Brain microvascular endothelial cell (primary cell): ENCODE results near the gene SMCR8.

Source experiments
- DNase-seq: peaks from one replicate; pipeline ENCODE4 v3.0.0-alpha.2; 2020
- H3K27ac ChIP-seq: fragments of 250-450 bp; sonication (Bioruptor Pico); 2 replicates; pipeline ENCODE4 v1.5.1; 2020; ENCODE audit warnings: mild to moderate bottlenecking, moderate library complexity
- H3K27me3 ChIP-seq: fragments of 250-450 bp; sonication (Bioruptor Pico); replicated peaks from 2 replicates; pipeline ENCODE4 v1.5.1; 2020; ENCODE audit warnings: mild to moderate bottlenecking
- H3K36me3 ChIP-seq: fragments of 250-450 bp; sonication (Bioruptor Pico); replicated peaks from 2 replicates; pipeline ENCODE4 v1.5.1; 2020; ENCODE audit warnings: mild to moderate bottlenecking
- H3K4me3 ChIP-seq: 2 replicates; pipeline ENCODE4 v1.5.1; 2011; ENCODE audit warnings: low read depth, mild to moderate bottlenecking, control low read depth, low read length, moderate library complexity
- in situ Hi-C: cut with HindIII; loops from 2 replicates; pipeline ENCODE4 v1.10.0; 2017; ENCODE audit warnings: low sequenced_read_pairs, low pct_ligation_motif_present
- TF ChIP-seq, protein P1 (sequence below): IDR thresholded peaks from 2 replicates; pipeline ENCODE4 v1.5.1; 2011; ENCODE audit warnings: low read depth, mild to moderate bottlenecking, moderate library complexity, low read length, control low read depth, inconsistent platforms; ENCODE audit errors: missing control alignments

SMCR8 gene

DNA sequence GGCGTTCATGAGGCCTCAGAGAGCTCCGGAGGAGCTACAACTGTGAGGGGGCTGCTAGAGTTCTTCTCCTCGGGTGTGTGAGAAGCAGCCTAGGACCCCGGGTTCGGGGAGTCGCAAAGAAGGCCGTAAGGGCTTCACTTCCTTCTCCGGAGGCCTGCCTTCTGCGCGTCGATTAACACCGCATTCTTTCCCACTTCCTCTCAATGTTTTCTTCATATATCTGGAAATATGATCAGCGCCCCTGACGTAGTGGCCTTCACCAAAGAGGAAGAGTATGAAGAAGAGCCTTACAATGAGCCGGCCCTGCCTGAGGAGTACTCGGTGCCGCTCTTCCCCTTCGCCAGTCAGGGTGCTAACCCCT, 449 bp downstream of the SMCR8 start:
- H3K36me3 ChIP-seq: peaks cover 6% of the 10 kb centered on the region
- TF ChIP-seq, protein P1, sequence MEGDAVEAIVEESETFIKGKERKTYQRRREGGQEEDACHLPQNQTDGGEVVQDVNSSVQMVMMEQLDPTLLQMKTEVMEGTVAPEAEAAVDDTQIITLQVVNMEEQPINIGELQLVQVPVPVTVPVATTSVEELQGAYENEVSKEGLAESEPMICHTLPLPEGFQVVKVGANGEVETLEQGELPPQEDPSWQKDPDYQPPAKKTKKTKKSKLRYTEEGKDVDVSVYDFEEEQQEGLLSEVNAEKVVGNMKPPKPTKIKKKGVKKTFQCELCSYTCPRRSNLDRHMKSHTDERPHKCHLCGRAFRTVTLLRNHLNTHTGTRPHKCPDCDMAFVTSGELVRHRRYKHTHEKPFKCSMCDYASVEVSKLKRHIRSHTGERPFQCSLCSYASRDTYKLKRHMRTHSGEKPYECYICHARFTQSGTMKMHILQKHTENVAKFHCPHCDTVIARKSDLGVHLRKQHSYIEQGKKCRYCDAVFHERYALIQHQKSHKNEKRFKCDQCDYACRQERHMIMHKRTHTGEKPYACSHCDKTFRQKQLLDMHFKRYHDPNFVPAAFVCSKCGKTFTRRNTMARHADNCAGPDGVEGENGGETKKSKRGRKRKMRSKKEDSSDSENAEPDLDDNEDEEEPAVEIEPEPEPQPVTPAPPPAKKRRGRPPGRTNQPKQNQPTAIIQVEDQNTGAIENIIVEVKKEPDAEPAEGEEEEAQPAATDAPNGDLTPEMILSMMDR: no peak
- H3K27me3 ChIP-seq: no peaks in the 10 kb centered on the region
- peak overlapping the region; percentile 95 for H3K4me3 ChIP-seq
- peak overlapping the region; percentile 92 for H3K27ac ChIP-seq
- DNase-seq: no peak
- in situ Hi-C loops: no loop called here

- no peak for DNase-seq
- H3K36me3 ChIP-seq: peaks cover 6% of the 10 kb centered on the region
- peak overlapping the region; percentile 95 for H3K4me3 ChIP-seq
- TF ChIP-seq, protein P1: no peak
- peak overlapping the region; percentile 92 for H3K27ac ChIP-seq
- in situ Hi-C loops: no loop called here
- no peaks in the 10 kb centered on the region for H3K27me3 ChIP-seq
Observed at GRCh38 chr17:18315961-18316360, 868 bp downstream of the SMCR8 start.

DNA sequence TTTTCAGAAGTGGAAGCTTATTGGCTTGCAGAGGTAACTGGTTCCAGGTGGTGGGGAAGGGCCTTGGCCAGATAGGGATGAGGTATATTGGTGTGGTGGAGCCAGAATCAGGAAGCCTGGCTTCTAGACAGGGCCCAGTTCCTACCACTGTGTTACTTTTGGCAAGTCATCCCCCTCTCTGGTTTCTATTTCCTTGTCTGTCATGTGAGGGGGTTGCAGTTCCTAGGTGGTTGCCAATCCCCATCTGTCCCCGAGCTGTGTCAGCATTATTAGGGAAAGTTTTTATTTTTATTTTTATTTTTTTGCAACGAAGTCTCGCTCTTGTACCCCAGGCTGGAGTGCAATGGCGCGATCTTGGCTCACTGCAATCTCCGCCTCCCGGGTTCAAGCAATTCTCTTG, 3.0 kb downstream of the SMCR8 start:
- Histone ChIP-seq H3K36me3 (peaks cover 5% of the 10 kb centered on the region), H3K4me3 (no peak overlapping the region), H3K27ac (no peak overlapping the region), H3K27me3 (no peaks in the 10 kb centered on the region)
- TF ChIP-seq, protein P1: no peak
- in situ Hi-C loops: no loop called here
- DNase-seq: no peak

DNA sequence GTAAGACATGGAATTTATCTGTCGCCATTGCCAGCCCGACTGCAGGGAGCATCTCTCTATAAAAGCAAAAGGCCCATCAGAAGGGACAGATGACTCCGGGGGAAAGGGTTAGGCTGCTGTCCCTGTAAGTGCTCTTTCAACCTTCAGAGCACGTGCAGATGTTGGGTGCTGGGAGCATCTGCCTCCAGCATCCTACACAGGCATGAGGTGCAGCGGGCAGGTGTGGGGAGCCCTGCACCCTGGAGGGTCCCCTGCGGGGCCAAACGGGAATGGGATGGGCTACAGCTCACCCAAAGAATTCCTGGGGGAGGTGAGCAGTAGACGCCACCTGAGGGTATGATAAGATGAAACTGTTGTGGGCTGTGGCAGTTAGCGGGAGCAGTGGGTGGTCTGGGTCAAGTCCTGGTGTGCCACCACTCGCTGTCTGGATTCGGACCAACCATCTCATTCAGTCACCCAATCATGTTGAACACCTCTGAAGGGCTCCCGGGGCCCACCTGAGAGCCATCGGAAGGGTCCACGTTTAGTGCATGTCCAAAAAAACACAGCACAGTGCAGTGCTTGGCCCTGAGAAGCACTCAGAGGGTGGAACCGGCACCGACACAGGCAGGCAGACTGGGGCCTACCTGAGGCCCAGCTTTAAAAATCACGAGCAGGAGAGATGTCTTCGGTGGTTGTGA, 3.8 kb downstream of the SMCR8 start:
- Histone ChIP-seq H3K4me3 (no peak overlapping the region), H3K27ac (no peak overlapping the region), H3K36me3 (peaks cover 12% of the 10 kb centered on the region), H3K27me3 (no peaks in the 10 kb centered on the region)
- in situ Hi-C loops: no loop called here
- TF ChIP-seq, protein P1: no peak
- DNase-seq: no peak

- in situ Hi-C loops: no loop called here
- peak; percentile 50 for DNase-seq
- no peak overlapping the region for H3K4me3 ChIP-seq
Observed at GRCh38 chr17:18319604-18320256, 4.6 kb downstream of the SMCR8 start.

More at GRCh38 chr17:18319604-18320256, 4.6 kb downstream of the SMCR8 start:
- H3K27me3 ChIP-seq: no peaks in the 10 kb centered on the region
- no peak overlapping the region for H3K27ac ChIP-seq
- H3K36me3 ChIP-seq: peaks cover 20% of the 10 kb centered on the region
- TF ChIP-seq, protein P1: peak; percentile 59
